Epithelial cell of proximal tubule (primary cell): Measurements from ENCODE around the gene ETFA. TPM values are rescaled to one million over a fixed set of nuclear protein-coding genes. Genes with fewer than 3 reads are reported as not detected.
A peak's percentile ranks its signal among the peaks of the same experiment; 100 is the strongest.

Experiments used
- DNase-seq: peaks from one replicate; pipeline ENCODE4 v3.0.0-alpha.2; 2011; ENCODE audit warnings: low read depth
- H3K4me3 ChIP-seq: 2 replicates; pipeline ENCODE4 v1.5.1; 2011; ENCODE audit warnings: low read depth, mild to moderate bottlenecking, low read length
- CTCF ChIP-seq: conservative IDR thresholded peaks from 2 replicates; pipeline ENCODE4 v1.5.1; 2012; ENCODE audit warnings: low read depth, mild to moderate bottlenecking, low read length
- total RNA-seq: library from RNA; depleted of rRNA; stranded (reverse); fragments of >200 nt; gene quantifications from 2 replicates; pipeline ENCODE4 v1.2.3, GENCODE V29; 2015

Gene ETFA
- total RNA-seq, 1 donor from 2014 or later: 117 TPM

- TF ChIP-seq CTCF: no peak
- no peak overlapping the region for H3K4me3 ChIP-seq
- no peak for DNase-seq
These were observed 111.2 kb downstream of the ETFA start for GRCh38 chr15:76200083-76200465.

GRCh38 chr15:76199106-76200082 lies 111.9 kb downstream of the ETFA start:
- TF ChIP-seq CTCF: no peak
- H3K4me3 ChIP-seq: no peak overlapping the region
- no peak for DNase-seq

GRCh38 chr15:76198456-76199105 lies 112.7 kb downstream of the ETFA start:
- no peak for TF ChIP-seq CTCF
- H3K4me3 ChIP-seq: no peak overlapping the region
- DNase-seq: no peak

- no peak overlapping the region for H3K4me3 ChIP-seq
- TF ChIP-seq CTCF: no peak
- DNase-seq: no peak
These were observed 113.4 kb downstream of the ETFA start for GRCh38 chr15:76197703-76198455.

GRCh38 chr15:76196269-76197231 lies 114.7 kb downstream of the ETFA start:
- DNase-seq: no peak
- no peak overlapping the region for H3K4me3 ChIP-seq
- peak; percentile 5 for TF ChIP-seq CTCF
